GM12892 (cell line): ENCODE results near the gene SPATA22.

Experiments
- POLR2A ChIP-seq: IDR thresholded peaks from 2 replicates; pipeline ENCODE4 v1.6.1; 2011; ENCODE audit warnings: low read depth, low read length, control low read depth
- POLR2AphosphoS5 ChIP-seq: IDR thresholded peaks from 2 replicates; pipeline ENCODE4 v1.6.1; 2011; ENCODE audit warnings: low read depth, low read length, control low read depth
- TAF1 ChIP-seq: IDR thresholded peaks from 2 replicates; pipeline ENCODE4 v1.6.1; 2011; ENCODE audit warnings: low read depth, mild to moderate bottlenecking, control low read depth, low read length, borderline replicate concordance

DNA sequence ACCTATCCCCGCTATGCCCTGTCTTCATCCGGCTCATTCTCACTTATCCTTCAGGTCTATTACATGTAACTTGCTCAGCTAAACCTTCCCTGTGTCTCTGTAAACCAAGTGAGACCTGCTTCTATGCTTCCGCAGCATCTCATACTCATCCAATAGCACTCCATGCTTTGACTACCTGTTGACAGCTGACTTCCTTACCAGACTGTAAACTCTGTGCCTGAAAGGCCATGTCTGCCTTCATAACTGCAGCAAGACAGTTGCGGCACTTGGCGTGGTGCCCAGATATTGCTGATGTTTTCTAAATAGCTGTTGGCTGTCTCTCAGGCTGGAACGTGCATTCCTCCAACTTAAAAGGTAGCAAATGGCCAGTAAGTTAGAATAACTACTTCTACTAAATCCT, 71.6 kb downstream of the SPATA22 start:
- TF ChIP-seq POLR2A (no peak), POLR2AphosphoS5 (no peak), TAF1 (no peak)
